NCI-H146 (cell line): ENCODE data around the gene EGLN3.

Experiments used
- DNase-seq: peaks from one replicate; lab custom pipeline; 2025; lab: John Stamatoyannopoulos, UW

EGLN3 gene

GRCh38 chr14:33910435-33910834 is 40.4 kb downstream of the EGLN3 start:
- DNase-seq: no peak

GRCh38 chr14:33909380-33910084 is 41.3 kb downstream of the EGLN3 start:
- no peak for DNase-seq

GRCh38 chr14:33908540-33909223 is 42.2 kb downstream of the EGLN3 start:
- DNase-seq: no peak

- DNase-seq: no peak
Observed at GRCh38 chr14:33906968-33907367, 43.9 kb downstream of the EGLN3 start.

GRCh38 chr14:33904609-33905008 is 46.3 kb downstream of the EGLN3 start:
- no peak for DNase-seq

GRCh38 chr14:33903369-33903768 is 47.5 kb downstream of the EGLN3 start:
- DNase-seq: no peak

- DNase-seq: no peak
Observed at GRCh38 chr14:33902363-33902762, 48.5 kb downstream of the EGLN3 start.

- DNase-seq: no peak
Observed at GRCh38 chr14:33901426-33902155, 49.3 kb downstream of the EGLN3 start.

- DNase-seq: no peak
Observed at GRCh38 chr14:33900706-33901105, 50.2 kb downstream of the EGLN3 start.

GRCh38 chr14:33899723-33900341 is 51.0 kb downstream of the EGLN3 start:
- no peak for DNase-seq

- no peak for DNase-seq
Observed at GRCh38 chr14:33897878-33898535, 52.9 kb downstream of the EGLN3 start.

GRCh38 chr14:33897382-33897781 is 53.5 kb downstream of the EGLN3 start:
- DNase-seq: no peak

- DNase-seq: no peak
Observed at GRCh38 chr14:33894339-33894738, 56.5 kb downstream of the EGLN3 start.

GRCh38 chr14:33891700-33892099 is 59.2 kb downstream of the EGLN3 start:
- no peak for DNase-seq

- DNase-seq: no peak
Observed at GRCh38 chr14:33884916-33885315, 66.0 kb downstream of the EGLN3 start.

- no peak for DNase-seq
Observed at GRCh38 chr14:33880330-33880729, 70.5 kb downstream of the EGLN3 start.

- no peak for DNase-seq
Observed at GRCh38 chr14:33879684-33880286, 71.1 kb downstream of the EGLN3 start.

- DNase-seq: no peak
Observed at GRCh38 chr14:33876274-33876673, 74.6 kb downstream of the EGLN3 start.
